Naive thymus-derived CD8-positive, alpha-beta T cell (primary cell): ENCODE measurements around the gene WASHC2A. TPM values are rescaled to one million over a fixed set of nuclear protein-coding genes. Genes with fewer than 3 reads are reported as not detected.

ENCODE experiments used
- polyA plus RNA-seq, 3 donors: library from polyadenylated mRNA; unstranded; fragments of 300-500 nt; fragmentation: Illumina TruSeq; gene quantifications; one replicate each; pipeline ENCODE4 v1.2.3, GENCODE V29; 2021
- total RNA-seq, 8 experiments: library from RNA in 2 of 8; stranded (reverse) in 2 of 8; gene quantifications; one replicate each; pipeline ENCODE4 v1.2.3 and lab custom pipeline; 2021 to 2026

WASHC2A gene
- total and polyA plus RNA-seq, 5 experiments from 2014 or later, result 22.5 to 68.4 (median 38.5) TPM

Other genes with a start within 250 kb of the WASHC2A start
- gene PARG, start 125.9 kb upstream of the WASHC2A start, total RNA-seq, result 10 to 100 TPM; 43.6 to 47.3 TPM
- 10 to 100 TPM in 1 of 3 donors, 1 to 10 TPM in 2; 8.8 to 15.9 (median 9.3) TPM for gene PARG, start 125.9 kb upstream of the WASHC2A start, polyA plus RNA-seq
- 10 to 100 TPM; 30.1 to 32.3 TPM for gene TIMM23B, start 125.9 kb upstream of the WASHC2A start, total RNA-seq
- gene TIMM23B, start 125.9 kb upstream of the WASHC2A start, polyA plus RNA-seq, result 10 to 100 TPM in 2 of 3 donors, 1 to 10 TPM in 1; 9.9 to 14.9 (median 13.3) TPM
- 10 to 100 TPM; 27.2 to 28.6 TPM for gene AGAP6, start 79.5 kb upstream of the WASHC2A start, total RNA-seq
- gene AGAP6, start 79.5 kb upstream of the WASHC2A start, polyA plus RNA-seq, result 1 to 10 TPM in 1 of 3 donors, under 1 TPM in 2; 0.47 to 2.7 (median 0.68) TPM
- gene ASAH2, start 183.6 kb downstream of the WASHC2A start, total RNA-seq, result 1 to 10 TPM; 4.3 to 6.7 TPM
- gene ASAH2, start 183.6 kb downstream of the WASHC2A start, polyA plus RNA-seq, result 1 to 10 TPM; 1.8 to 3.3 (median 2.6) TPM